ENCODE measurements around the gene FBXW4. TPM values are rescaled to one million over a fixed set of nuclear protein-coding genes. Genes with fewer than 3 reads are reported as not detected.
A peak's percentile ranks its signal among the peaks of the same experiment; 100 is the strongest.

The FBXW4 gene
- total RNA-seq, 1 donor from 2014 or later, result 87.2 TPM

DNA sequence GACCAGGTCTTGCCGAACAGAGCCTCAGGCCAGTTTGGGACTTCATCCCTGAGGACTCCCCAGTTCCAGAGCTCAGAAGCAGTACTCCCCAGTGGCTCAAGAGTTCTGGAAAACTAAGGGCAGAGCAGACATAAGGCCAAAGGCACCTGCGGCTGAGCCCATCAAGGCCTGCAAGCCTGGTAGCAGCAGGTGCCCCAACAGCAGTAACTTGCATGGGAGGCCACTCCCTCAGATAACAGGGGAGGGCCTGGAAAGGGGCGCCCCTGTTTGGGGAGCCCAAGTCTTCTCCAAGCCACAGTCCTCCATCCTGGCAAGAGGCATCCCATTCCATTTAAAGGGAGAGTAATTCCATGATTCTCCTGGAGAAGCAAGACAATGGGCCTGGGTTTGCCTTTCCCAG is 119.9 kb downstream of the FBXW4 start:
- ATAC-seq, result no peak
- DNase-seq (ENCODE audit: low spot score), result peak; percentile 14
- intact Hi-C loops (cut with DNase I), result no loop called here

DNA sequence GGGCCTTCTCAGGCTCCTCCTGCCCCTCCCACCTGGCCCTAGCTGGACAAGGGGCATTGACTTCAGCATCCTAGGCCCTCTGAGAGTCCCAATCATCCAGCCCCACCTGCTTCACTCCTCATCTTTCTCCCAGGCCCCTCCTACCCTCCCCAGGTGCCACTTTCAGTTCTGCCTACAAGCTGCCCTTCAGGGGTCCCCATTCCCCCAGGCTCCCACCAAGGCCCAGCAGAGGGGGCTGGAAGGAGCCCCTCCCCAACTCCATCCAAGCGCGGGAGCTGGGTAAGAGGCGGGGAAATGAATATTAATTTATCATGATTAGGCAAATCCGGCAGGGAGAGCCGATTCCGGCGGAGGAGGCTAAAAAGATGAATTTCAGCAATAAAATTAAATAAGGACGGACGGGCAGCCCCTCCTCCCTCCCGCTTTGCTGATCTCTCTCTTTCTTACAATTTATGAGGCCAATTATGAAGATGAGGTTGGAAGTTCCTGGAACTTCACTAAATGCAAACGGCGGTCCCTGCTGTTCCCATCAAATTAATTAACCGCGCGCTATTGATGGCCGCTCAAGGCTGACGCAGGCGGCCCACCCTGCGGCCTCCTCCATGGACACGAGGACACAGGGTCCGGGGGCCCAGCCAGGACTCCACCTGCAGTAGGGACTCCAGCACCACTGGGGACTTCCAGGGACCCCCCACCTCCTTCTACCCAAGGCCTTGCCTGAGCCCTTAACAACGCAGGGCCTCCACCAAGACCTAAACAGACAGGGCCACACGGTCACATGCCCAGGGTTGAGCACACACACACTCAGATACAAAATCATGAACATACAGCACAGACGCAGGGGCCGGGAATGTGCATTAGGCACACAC is 120.9 kb downstream of the FBXW4 start:
- ATAC-seq (no peak), DNase-seq (ENCODE audit: low spot score) (peak; percentile 38)
- intact Hi-C loops (cut with DNase I), result loop anchor here (5.0 kb wide), 1 partner anchor 362 kb away; no protein-coding TSS in a partner anchor

DNA sequence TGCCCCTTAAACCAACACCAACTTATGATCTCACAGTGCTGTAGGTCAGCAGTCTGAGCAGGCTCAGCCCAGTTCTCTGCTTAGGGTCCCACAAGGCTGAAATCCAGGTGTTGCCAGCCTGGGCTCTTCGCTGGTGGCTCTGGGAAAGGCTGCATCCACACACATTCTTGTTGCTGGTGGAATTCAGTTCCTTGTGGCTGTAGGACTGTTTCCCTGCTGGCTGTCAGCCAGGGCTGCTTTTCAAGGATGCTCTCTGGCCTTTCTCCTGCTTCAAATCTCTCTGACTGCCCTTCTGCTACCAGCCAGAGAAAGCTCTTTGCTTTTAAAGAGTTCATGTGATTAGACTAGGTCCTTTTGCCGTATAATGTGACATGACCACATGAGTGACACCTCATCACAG is 122.2 kb downstream of the FBXW4 start:
- ATAC-seq, result no peak
- intact Hi-C loops (cut with DNase I), result loop anchor here (5.0 kb wide), 1 partner anchor 360 kb away; no protein-coding TSS in a partner anchor
- DNase-seq (ENCODE audit: low spot score), result no peak

DNA sequence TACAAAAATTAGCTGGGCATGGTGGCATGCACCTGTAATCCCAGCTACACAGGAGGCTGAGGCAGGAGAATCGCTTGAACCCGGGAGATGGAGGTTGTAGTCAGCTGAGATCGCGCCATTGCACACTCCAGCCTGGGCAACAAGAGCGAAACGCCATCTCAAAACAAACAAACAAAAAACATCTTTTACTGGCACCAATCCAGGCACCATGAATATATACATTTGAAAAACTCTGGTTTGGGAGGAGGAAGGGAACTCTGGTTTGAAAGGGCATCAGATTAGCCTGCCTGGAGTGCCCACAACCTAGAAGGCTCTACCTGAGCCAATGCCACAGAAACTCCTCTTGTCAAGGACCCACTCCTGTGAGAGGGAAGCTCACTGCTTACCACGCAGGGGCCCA is 122.8 kb downstream of the FBXW4 start:
- intact Hi-C loops (cut with DNase I), result loop anchor here (5.0 kb wide), 1 partner anchor 360 kb away; no protein-coding TSS in a partner anchor
- ATAC-seq, result no peak
- DNase-seq (ENCODE audit: low spot score), result no peak

DNA sequence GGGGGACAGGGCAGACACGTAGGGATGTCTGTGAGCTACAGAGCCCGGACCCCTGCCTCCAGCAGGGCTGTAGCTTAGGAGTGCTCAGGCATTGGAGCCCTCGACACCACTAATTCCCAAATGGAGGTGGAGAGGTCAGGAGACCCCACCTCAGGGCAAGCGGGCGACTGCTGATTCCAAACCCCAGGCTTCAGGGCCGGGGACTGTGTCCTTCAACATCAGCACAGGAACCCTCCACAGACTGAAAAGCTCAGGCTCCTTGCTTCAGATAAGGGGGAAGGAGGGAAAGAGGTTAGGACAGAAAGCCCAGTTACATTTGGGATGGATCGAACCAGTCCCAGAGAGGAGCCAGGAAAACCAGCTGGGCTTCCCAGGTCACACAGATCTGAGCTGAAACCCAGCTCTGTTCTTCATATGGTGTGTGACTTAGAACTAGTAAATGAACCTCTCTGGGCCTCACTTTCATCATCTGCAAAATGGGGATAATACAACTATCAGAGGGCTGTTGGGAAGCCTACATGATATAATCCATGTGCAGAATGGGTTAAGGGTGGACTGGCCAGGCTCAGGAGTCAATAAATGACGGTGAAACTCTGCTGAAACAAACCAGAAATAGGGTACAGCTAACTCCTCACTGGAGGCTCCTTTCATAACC is 123.6 kb downstream of the FBXW4 start:
- DNase-seq (ENCODE audit: low spot score) (no peak), ATAC-seq (no peak)
- intact Hi-C loops (cut with DNase I), result loop anchor here (5.0 kb wide), 1 partner anchor 359 kb away; no protein-coding TSS in a partner anchor

DNA sequence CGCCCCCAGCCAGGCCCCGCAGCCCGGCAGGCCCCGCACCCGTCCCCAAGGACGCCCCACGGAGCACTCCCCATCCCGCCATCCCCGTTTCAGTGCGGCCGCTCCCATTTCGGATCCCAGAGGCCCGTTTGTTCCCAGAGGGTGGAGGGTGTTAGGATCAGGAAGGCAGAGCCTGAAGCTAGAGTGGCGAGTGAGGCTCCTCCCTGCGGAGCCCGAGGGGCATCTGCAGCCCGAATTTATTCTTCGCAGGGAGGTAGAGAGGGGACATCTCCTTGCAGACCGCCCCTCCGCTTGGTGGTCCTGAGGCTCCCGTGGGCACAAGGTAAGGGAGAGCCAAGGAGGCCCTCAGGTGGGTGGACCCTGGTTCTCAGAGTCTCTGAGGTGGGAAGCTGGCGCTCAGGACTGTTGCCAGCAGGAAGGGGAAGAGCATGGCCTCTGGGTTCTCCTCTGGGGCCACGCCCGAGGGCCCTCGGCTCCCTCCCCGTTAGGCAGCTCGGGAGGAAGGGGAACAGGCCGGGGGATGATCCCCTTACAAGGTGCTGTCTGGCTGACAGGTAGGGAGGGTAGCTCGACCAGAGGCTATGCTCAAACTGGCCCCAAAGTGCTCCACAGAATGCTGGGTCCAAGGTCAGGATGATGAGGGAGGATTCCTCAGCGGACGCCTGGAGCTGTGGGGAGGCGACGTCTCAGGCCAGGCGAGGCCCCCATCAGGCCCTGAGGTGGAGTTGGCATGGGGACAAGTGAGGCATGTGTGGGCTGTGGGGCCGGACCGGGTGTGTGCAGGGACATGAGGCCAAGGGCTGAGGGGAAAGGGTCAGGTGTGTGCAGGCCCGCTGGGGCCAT is 124.3 kb downstream of the FBXW4 start:
- intact Hi-C loops (cut with DNase I), result loop anchor here (5.0 kb wide), 1 partner anchor 358 kb away; no protein-coding TSS in a partner anchor

DNA sequence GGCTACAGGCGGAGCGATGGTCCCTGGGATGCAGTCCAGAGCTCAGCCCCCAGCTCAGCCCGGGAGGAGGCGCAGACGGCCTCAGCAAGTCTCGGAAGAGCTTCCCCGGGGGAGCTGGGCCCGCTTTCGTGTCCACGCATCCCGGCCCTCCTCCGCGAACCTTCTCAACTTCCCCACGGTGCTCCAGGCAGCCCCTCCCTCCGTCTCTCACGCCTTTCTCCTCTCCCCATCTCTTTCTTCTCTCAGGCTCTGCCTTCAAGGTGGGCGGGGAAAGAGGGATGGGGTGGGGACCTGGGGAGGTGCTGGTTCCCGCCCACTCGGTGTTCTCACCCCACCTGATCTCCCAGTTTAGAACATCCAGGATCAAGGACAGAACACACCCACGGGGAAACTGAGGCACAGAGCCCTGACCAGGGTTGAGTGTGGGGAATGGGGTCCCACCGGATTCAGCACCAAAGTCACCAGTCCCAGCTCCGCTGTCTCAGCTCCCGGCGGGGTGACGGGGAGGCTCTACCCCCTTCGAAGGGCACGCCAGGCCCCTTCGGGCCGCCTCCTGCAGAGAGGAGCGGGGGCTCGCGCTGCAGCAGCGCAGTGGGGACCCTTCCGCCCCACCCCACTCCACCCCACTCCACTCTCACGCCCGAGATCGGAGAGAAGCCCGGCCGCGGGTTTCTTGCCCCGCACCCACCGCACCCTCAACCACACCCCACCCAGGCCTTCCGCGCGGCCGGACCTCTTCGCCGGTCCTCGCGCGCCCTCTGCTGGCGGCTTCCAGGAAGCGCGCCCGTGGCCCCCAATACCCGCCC is 125.1 kb downstream of the FBXW4 start:
- peak; percentile 90 for DNase-seq (ENCODE audit: low spot score)
- intact Hi-C loops (cut with DNase I), result loop anchor here (5.0 kb wide), 1 partner anchor 358 kb away; no protein-coding TSS in a partner anchor
- peak; percentile 91 for ATAC-seq

More for the DNA sequence above, 124.3 kb downstream of the FBXW4 start:
- DNase-seq (ENCODE audit: low spot score) (no peak), ATAC-seq (peak; percentile 41)

DNA sequence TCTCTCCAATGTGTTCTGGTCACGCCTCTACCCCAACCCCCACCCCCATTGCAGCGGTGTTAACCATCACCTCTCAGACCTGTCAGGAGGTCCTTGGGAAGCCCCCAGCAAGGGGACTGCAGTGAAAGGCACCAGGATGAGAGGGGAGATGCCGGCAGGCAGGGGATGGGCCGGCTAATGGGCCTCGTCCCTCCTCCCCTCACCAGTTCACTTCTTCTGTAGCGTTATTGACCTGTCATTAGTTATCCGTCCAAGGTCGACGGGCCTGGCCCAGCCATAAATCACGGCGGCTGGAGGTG is 125.7 kb downstream of the FBXW4 start:
- intact Hi-C loops (cut with DNase I), result no loop called here
- DNase-seq (ENCODE audit: low spot score) (no peak), ATAC-seq (no peak)

DNA sequence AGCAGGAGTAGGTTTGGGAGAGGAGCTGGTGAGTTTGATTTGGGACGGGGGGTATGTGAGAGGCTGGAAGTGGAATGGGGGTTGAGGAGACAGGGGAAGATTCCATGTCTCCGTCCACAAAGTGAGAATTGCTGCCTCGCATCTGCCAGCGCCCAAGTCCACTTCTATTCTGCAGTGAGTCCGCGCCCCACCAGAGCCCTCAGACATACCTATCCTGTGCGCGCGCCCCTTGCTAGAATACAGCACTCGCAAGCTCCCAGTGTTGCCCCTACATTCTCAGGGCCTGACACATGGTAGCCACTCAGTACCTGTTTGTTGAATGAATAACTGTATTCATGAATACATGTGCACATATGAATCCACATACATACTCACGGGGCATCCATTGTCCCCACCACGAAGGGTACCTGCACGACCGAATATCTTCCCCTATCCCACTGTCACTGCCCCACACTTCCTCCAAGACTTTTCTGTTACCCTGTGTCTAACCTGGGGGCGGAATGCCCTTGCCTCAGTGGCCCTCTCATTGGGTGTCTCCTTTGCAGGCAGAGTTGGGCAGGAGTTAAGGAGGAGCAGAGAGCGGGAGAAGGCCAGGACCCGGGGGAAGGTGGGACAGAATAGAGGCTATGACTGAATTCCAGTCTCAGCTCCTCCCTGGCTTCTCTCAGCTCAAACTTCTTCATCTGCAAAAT is 126.8 kb downstream of the FBXW4 start:
- no peak for ATAC-seq
- DNase-seq (ENCODE audit: low spot score), result peak; percentile 35
- intact Hi-C loops (cut with DNase I), result no loop called here

DNA sequence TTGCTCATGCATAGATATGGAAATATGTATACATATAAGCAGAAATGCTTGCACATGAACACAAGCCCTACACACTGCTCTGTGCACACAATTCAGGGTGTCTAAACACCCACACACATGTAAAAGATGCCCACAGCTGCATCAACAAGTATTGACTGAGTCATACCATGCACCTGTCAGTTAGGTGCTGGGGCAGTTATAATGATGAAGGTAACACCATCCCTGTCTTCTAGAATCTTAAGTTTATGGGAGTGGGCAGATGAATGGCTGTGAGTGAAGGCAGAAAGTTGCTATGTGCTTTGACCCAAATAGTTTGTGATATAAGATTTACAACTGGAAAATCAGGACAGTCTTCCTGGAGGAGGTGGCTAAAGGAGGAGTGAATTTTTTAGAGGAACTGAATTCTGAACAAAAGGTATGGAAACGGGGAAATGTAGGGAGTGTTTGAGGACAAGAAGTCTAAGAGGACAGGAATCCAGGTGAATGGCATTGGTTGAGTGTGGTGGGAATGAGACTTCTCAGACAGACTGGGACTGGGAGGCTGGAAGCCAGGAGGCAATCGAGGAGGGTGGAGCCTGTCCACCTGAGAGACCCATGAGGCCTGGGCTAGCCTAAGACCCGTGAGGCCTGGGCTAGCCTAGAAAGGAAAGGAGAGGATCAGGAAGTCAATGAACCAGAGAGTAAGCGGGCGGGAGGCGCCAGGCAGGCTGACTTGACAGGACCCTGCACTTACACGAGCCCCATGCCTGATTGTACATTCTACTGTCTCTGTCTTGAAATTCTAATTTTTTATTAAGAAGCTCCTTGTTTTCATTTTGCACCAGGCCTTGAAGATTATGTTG is 127.6 kb downstream of the FBXW4 start:
- intact Hi-C loops (cut with DNase I), result no loop called here
- DNase-seq (ENCODE audit: low spot score), result peak; percentile 46
- no peak for ATAC-seq

DNA sequence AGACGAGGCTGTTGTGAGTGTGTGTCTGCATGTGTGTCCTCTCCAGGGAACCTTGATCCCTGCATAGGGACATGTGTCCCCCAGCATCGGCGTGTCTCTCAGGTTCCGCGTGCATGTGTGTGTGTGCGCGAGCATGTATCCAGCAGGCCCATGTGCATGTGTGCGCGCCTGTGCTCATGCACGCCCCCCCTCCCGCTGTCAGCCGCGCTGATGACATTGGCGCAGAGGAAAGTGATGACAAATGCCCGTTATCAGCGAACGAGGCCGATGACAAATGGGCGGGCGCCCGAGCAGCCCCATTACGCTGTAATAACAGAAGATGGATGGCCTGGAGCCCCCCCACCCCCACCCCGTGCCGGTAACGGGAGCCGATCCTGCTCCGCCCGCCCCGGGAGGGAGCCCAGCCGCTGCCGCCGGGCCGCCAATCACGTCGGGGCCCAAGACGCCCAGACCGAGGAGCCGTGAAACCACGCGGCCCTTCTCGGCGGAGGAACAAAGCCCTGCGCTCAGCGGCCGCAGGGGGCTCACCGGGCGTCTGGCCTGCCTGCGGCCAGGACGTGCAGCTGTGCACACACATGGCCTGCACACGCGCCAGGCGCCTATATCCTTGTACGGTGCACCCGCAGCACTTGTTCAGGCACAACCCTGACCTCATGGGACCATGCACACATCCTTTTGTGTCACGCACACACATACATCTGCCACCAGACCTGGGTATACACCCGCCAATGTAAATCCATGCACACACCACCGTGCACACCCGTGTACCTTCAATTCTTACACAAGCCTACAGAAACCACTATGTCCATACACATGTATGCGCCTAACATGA is 128.4 kb downstream of the FBXW4 start:
- intact Hi-C loops (cut with DNase I), result no loop called here
- DNase-seq (ENCODE audit: low spot score) (peak; percentile 48), ATAC-seq (no peak)

DNA sequence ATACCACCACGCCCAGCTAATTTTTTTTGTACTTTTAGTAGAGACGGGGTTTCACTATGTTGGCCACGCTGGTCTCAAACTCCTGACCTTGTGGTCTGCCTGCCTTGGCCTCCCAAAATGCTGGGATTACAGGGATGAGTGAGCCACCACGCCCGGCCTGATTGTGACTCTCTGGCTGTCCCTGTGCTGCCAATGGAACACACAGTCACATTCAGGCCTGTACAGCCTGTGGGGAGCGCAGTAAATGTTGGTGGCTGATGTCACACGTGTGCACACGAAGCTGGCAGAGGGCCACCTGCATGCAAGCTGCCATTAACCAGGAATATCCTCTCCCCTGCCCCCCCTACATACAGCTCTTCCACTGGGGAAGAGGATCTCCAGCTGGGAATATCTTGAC is 129.0 kb downstream of the FBXW4 start:
- intact Hi-C loops (cut with DNase I), result no loop called here
- ATAC-seq, result no peak
- DNase-seq (ENCODE audit: low spot score), result peak; percentile 53

DNA sequence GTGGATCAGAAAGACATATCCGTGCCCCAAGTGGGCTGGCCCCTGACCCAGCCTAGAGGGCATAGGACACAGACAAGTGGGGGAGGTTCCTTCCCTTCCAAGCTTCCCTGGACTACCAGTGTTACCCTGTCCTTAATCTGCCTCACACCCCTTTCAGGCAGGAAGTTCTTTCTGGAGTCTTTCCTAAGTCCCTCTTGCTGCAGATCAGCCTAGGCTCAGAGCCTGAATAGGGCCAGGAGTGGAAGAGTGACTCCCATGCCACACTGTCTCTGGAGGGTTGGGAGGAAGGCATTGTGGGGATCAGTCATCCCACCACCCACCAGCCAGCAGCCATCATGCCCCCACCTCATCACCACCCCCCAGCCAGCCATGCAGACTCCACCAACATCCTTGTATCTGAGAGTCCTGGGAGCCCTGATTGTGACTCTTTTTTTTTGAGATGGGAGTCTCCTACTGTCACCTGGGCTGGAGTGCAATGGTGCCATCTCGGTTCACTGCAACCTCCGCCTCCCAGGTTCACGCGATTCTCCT is 129.5 kb downstream of the FBXW4 start:
- ATAC-seq (no peak), DNase-seq (ENCODE audit: low spot score) (peak; percentile 7)
- intact Hi-C loops (cut with DNase I), result no loop called here

DNA sequence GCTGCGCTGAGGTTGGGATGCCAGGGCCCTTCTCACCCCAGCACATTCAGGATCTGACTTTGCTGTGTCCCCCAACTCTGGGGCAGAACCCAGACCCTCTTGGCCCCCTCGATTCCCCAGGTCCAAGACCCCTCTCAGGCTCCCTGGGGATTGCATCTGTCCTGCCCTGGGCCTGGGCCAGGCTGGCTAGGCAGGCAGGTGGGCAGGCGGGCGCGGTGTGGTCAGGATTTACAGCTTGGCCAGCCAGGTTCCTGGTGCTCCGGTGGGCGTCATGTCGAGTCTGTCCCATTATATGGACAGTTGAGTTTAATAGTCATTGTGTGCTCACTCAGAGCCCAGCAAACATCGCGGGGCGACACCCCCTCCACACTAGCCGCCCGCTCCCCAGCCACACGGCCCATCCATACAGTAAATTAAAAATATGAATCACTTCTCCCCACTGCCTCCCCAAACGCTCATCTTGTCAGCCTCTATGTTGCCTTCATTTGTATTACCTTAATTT is 130.4 kb downstream of the FBXW4 start:
- ATAC-seq (no peak), DNase-seq (ENCODE audit: low spot score) (peak; percentile 44)
- intact Hi-C loops (cut with DNase I), result no loop called here

DNA sequence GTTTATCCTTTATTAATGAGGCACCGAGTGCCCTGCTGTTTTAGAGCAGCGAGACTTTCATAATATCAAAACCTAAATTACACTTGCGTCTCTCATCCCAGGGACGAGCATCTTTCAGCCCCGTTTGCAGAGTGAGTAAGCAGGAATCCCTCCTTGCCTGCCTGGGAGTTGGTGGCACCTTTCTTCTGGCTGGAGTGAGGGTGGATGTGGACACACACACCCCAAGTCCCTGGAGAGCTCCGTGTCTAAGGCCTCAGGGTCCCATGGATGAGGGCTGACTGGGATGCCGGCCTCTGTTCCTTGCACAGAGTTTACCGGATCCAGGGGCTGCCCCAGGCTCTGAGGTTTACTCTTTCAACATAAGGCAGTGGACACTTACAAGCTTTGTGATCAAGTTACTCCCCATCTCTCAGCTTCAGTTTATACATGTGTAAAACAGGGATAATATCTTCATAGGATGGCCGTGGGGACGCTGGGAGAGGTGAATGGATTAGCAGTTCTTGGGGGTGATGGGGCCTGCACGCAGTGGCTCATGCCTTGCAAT is 131.4 kb downstream of the FBXW4 start:
- intact Hi-C loops (cut with DNase I), result no loop called here
- ATAC-seq (no peak), DNase-seq (ENCODE audit: low spot score) (no peak)

DNA sequence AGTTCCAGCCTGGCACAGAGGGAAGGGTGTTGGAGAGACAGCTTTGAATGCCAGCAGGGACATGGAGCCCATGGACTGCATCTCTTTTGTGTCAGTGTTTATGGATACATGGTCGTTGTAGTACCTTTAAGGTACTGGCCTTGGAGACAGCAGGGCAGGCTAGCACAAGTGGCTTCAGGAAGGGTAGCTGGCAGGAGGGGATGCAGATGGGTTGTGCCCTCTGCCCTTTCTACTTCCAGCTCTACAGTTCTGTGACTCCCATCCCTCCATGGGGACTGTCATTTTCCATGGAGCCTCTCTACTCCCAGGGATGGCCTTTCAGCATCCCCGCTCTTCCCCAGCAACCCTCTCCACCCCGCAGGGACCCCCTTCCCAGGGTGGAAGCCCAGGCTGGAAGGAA is 132.0 kb downstream of the FBXW4 start:
- intact Hi-C loops (cut with DNase I), result no loop called here
- ATAC-seq (no peak), DNase-seq (ENCODE audit: low spot score) (no peak)

All from sciatic nerve (tissue), 2 donors.